ENCODE results near the gene SSC5D.

DNA sequence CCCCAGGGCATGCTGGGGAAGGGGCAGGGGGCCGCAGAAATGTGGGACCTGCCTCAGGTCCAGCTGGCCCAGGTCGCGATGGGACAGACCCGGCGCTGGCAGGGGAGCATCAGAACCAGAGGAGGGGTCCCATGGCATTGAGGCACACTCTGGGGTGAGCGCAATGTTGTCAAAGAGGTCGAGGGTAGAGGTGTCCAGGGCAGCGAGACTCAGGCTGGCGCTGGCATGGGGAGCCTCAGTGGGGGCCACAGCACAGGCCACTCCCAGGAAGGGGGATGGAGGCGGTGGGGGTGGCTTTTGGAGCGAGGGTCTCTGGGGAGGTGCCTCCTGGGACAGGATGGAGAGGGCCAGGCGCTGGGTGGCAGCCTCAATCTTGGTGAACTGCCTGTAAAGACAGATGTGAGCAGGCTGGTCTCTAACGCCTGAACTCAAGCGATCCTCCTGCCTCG is 24.6 kb upstream of the SSC5D start:
- TF ChIP-seq PAX5 (IDR thresholded peaks at IDR 0.05; ENCODE audit: insufficient read depth, low read length, severe bottlenecking) (no peak), POLR2AphosphoS5 (IDR thresholded peaks at IDR 0.05; ENCODE audit: low read depth, low read length) (no peak), POLR2A (IDR thresholded peaks at IDR 0.05; ENCODE audit: low read depth, low read length) (no peak), TAF1 (IDR thresholded peaks at IDR 0.05; ENCODE audit: low read depth, low read length) (no peak), POU2F2 (IDR thresholded peaks at IDR 0.05; ENCODE audit: low read depth, low read length) (no peak)

All from GM12891 (cell line).